ENCODE measurements around the gene SYT9. TPM values are rescaled to one million over a fixed set of nuclear protein-coding genes. Genes with fewer than 3 reads are reported as not detected.

Gene SYT9
- total RNA-seq, 1 experiment from 2014 or later, result not detected

DNA sequence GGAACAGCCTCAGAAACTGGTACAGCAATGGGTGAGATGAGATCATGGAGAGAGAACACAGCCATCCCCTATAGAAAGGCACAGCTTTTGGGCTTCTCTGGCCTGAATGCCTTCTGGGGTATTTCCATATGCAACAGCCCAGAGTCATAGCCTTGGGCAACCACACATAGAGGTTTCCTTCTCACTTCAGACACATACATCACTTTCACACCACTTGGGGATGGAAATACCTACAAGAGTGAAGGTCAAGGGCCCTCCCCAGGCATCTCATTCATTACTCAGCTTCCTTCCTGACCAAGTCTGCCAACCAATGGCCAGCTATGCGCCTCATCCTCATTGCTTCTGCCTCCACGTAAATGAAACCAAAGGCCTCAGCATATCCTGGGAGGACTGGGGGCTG, 215.9 kb downstream of the SYT9 start:
- Mint-ChIP-seq H3K27ac (ENCODE audit: unreplicated experiment) (no peak overlapping the region), H3K4me3 (ENCODE audit: low read depth, unreplicated experiment) (no peak overlapping the region), H3K36me3 (ENCODE audit: insufficient read depth, unreplicated experiment) (no peaks in the 10 kb centered on the region), H3K9me3 (ENCODE audit: low read depth, unreplicated experiment) (no peaks in the 10 kb centered on the region), H3K4me1 (ENCODE audit: low read depth, unreplicated experiment) (no peaks in the 10 kb centered on the region), H3K27me3 (ENCODE audit: unreplicated experiment) (peaks cover 66% of the 10 kb centered on the region)
- no TSS peak for BruUV-seq (replicated peaks)
- intact Hi-C loops (cut with micrococcal nuclease; ENCODE audit: unreplicated experiment), result no loop called here
- TF ChIP-seq CTCF (IDR thresholded peaks at IDR 0.05; ENCODE audit: unreplicated experiment), result no peak
- DNase-seq, result no peak
- CTCF ChIA-PET, result no interaction called here

GRCh38 chr11:7469351-7469865, 217.7 kb downstream of the SYT9 start:
- Mint-ChIP-seq H3K27ac (ENCODE audit: unreplicated experiment) (no peak overlapping the region), H3K9me3 (ENCODE audit: low read depth, unreplicated experiment) (no peaks in the 10 kb centered on the region), H3K36me3 (ENCODE audit: insufficient read depth, unreplicated experiment) (no peaks in the 10 kb centered on the region), H3K27me3 (ENCODE audit: unreplicated experiment) (peaks cover 55% of the 10 kb centered on the region), H3K4me1 (ENCODE audit: low read depth, unreplicated experiment) (no peaks in the 10 kb centered on the region), H3K4me3 (ENCODE audit: low read depth, unreplicated experiment) (no peak overlapping the region)
- no peak for TF ChIP-seq CTCF (IDR thresholded peaks at IDR 0.05; ENCODE audit: unreplicated experiment)
- BruUV-seq (replicated peaks), result no TSS peak
- no peak for DNase-seq
- CTCF ChIA-PET, result interaction anchor here (0.6 kb wide), 1 partner anchor 108 kb away, joined by 5 read pairs; no protein-coding TSS in a partner anchor
- intact Hi-C loops (cut with micrococcal nuclease; ENCODE audit: unreplicated experiment), result no loop called here

DNA sequence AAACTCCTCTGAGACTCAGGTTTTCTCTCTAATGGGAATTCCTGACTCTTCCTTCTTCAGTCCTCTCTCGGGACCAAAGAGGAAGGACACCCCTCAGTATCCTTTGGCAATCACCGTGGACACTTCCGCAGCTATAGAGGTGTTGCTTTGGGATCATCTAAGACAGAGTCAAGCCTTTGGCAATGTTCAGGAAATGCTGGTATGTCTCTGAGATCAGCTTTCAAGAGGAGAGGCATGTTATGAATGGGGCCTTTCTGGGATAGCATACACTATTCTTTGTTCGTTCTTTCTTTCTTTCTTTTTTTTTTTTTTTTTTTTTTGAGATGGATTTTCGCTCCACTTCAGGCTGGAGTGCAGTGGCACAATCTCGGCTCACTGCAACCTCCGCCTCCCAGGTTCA, 219.4 kb downstream of the SYT9 start:
- Mint-ChIP-seq H3K27ac (ENCODE audit: unreplicated experiment) (no peak overlapping the region), H3K4me1 (ENCODE audit: low read depth, unreplicated experiment) (no peaks in the 10 kb centered on the region), H3K9me3 (ENCODE audit: low read depth, unreplicated experiment) (no peaks in the 10 kb centered on the region), H3K27me3 (ENCODE audit: unreplicated experiment) (peaks cover 55% of the 10 kb centered on the region), H3K4me3 (ENCODE audit: low read depth, unreplicated experiment) (no peak overlapping the region), H3K36me3 (ENCODE audit: insufficient read depth, unreplicated experiment) (no peaks in the 10 kb centered on the region)
- DNase-seq, result no peak
- intact Hi-C loops (cut with micrococcal nuclease; ENCODE audit: unreplicated experiment), result no loop called here
- BruUV-seq (replicated peaks), result no TSS peak
- CTCF ChIA-PET, result interaction anchor here (0.7 kb wide), 1 partner anchor 42 kb away, joined by 4 read pairs; no protein-coding TSS in a partner anchor
- TF ChIP-seq CTCF (IDR thresholded peaks at IDR 0.05; ENCODE audit: unreplicated experiment), result no peak

GRCh38 chr11:7473717-7474116, 222.0 kb downstream of the SYT9 start:
- no peak for DNase-seq
- H3K36me3 Mint-ChIP-seq (ENCODE audit: insufficient read depth, unreplicated experiment), result no peaks in the 10 kb centered on the region
- H3K4me3 Mint-ChIP-seq (ENCODE audit: low read depth, unreplicated experiment), result no peak overlapping the region
- H3K9me3 Mint-ChIP-seq (ENCODE audit: low read depth, unreplicated experiment), result no peaks in the 10 kb centered on the region
- peaks cover 64% of the 10 kb centered on the region for H3K27me3 Mint-ChIP-seq (ENCODE audit: unreplicated experiment)
- H3K4me1 Mint-ChIP-seq (ENCODE audit: low read depth, unreplicated experiment), result no peaks in the 10 kb centered on the region
- H3K27ac Mint-ChIP-seq (ENCODE audit: unreplicated experiment), result no peak overlapping the region
- intact Hi-C loops (cut with micrococcal nuclease; ENCODE audit: unreplicated experiment), result no loop called here
- BruUV-seq (replicated peaks), result no TSS peak
- TF ChIP-seq CTCF (IDR thresholded peaks at IDR 0.05; ENCODE audit: unreplicated experiment), result no peak
- CTCF ChIA-PET, result no interaction called here
